ENCODE results near the gene PLK1.

PLK1 gene

DNA sequence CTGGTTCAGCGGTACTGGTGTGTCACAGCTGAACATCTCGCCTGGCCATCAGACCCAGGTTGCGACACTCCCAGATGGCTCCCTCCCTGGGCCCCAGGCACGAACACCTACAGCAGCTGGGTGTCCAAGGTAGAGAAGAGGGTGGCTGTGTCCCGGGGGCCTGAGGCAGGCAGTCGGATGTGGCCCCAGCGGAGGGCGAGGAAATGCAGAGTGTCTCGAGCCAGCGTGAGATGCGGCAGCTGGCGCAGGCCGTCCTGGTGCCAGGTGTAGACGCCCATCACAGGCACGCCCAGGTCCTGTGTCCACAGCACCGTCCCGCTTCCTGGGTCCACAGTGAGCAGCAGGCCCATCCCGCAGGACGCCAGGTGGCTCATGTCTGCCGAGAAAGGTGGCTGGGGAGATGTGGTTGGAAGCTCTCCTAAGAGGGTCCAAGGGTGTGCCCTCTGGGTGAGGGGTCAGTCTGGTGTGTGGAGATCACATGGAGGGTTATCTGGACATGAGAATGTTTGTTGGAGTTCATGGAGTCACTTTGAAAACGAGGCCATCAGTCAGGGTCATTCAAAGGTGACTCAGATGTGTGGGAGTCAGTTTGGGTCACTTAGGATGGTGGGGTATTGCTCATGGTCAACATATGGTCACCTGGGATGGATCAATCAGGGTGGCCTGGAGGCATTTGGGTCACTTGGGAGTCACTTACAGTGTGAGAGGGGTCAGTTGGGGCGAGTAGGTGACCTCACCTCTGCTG lies 26.3 kb downstream of the PLK1 start (continued):
- TF ChIP-seq, protein P1, sequence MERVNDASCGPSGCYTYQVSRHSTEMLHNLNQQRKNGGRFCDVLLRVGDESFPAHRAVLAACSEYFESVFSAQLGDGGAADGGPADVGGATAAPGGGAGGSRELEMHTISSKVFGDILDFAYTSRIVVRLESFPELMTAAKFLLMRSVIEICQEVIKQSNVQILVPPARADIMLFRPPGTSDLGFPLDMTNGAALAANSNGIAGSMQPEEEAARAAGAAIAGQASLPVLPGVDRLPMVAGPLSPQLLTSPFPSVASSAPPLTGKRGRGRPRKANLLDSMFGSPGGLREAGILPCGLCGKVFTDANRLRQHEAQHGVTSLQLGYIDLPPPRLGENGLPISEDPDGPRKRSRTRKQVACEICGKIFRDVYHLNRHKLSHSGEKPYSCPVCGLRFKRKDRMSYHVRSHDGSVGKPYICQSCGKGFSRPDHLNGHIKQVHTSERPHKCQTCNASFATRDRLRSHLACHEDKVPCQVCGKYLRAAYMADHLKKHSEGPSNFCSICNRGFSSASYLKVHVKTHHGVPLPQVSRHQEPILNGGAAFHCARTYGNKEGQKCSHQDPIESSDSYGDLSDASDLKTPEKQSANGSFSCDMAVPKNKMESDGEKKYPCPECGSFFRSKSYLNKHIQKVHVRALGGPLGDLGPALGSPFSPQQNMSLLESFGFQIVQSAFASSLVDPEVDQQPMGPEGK (CRISPR knock-in tag; IDR thresholded peaks at IDR 0.05; ENCODE audit: borderline replicate concordance) = no peak
- TF ChIP-seq POU6F1 (CRISPR knock-in tag; IDR thresholded peaks at IDR 0.05; ENCODE audit: borderline replicate concordance, low read depth) (no peak), CREB5 (CRISPR knock-in tag; IDR thresholded peaks at IDR 0.05; ENCODE audit: low read depth) (no peak), RARB (CRISPR knock-in tag; IDR thresholded peaks at IDR 0.05) (no peak)

DNA sequence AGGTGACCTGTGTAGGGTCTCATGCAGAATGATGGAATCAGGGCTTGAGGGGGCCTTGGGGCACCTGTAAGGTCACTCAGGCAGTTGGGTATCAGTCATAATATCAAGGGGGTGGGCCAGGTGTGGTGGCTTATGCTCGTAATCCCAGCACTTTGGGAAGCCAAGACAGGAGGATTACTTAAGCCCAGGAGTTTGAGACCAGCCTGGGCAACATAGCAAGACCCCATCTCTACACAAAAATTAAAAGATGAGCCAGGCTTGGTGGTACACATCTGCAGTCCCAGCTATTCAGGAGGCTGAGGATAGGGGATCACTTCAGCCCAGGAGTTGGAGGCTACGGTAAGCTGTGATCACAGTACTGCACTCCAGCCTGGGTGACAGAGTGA lies 26.8 kb downstream of the PLK1 start:
- TF ChIP-seq TSHZ2 (CRISPR knock-in tag; IDR thresholded peaks at IDR 0.05) = no peak
- no peak for ATAC-seq

DNA sequence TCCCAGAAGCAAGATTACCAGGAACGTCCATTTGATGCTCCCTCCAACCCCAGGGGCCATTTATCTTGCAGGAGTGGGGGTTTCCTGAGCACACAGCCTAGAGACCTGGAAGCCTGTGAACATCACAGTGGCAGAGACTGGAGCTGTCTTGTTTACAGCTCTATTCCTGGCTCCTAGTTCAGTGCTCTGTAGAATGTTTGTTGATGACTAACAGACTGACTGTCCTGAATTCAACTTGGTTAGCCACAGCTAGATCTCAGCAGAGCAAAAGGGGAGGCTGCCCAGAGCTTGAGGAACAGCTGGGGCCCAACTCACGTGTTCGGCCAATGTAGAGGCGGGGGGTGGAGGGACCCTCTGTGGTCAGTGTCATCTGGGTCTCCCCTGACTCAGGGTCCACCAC lies 27.8 kb downstream of the PLK1 start:
- TF ChIP-seq, protein P2, sequence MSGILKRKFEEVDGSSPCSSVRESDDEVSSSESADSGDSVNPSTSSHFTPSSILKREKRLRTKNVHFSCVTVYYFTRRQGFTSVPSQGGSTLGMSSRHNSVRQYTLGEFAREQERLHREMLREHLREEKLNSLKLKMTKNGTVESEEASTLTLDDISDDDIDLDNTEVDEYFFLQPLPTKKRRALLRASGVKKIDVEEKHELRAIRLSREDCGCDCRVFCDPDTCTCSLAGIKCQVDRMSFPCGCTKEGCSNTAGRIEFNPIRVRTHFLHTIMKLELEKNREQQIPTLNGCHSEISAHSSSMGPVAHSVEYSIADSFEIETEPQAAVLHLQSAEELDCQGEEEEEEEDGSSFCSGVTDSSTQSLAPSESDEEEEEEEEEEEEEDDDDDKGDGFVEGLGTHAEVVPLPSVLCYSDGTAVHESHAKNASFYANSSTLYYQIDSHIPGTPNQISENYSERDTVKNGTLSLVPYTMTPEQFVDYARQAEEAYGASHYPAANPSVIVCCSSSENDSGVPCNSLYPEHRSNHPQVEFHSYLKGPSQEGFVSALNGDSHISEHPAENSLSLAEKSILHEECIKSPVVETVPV (CRISPR knock-in tag; IDR thresholded peaks at IDR 0.05) = no peak
- no peak for TF ChIP-seq RARB (CRISPR knock-in tag; IDR thresholded peaks at IDR 0.05)
- no peak for TF ChIP-seq ESRRG (CRISPR knock-in tag; IDR thresholded peaks at IDR 0.05)
- TF ChIP-seq PPARA (CRISPR knock-in tag; IDR thresholded peaks at IDR 0.05; ENCODE audit: borderline replicate concordance) = no peak
- no peak for TF ChIP-seq OSR1 (CRISPR knock-in tag; IDR thresholded peaks at IDR 0.05)
- no peak for ATAC-seq

- ATAC-seq = no peak
- TF ChIP-seq TSHZ2 (CRISPR knock-in tag; IDR thresholded peaks at IDR 0.05) (no peak), ISL1 (CRISPR knock-in tag; IDR thresholded peaks at IDR 0.05) (no peak), ESRRG (CRISPR knock-in tag; IDR thresholded peaks at IDR 0.05) (no peak), ZNF8 (CRISPR knock-in tag; IDR thresholded peaks at IDR 0.05) (no peak), ZFP3 (CRISPR knock-in tag; IDR thresholded peaks at IDR 0.05) (no peak), ZNF70 (CRISPR knock-in tag; IDR thresholded peaks at IDR 0.05) (no peak), TCF4 (CRISPR knock-in tag; IDR thresholded peaks at IDR 0.05; ENCODE audit: borderline replicate concordance) (no peak), GLIS3 (CRISPR knock-in tag; IDR thresholded peaks at IDR 0.05) (no peak), CREB5 (CRISPR knock-in tag; IDR thresholded peaks at IDR 0.05; ENCODE audit: low read depth) (no peak), SNAI2 (CRISPR knock-in tag; IDR thresholded peaks at IDR 0.05) (no peak), ZC3H10 (CRISPR knock-in tag; IDR thresholded peaks at IDR 0.05) (no peak), TOX (CRISPR knock-in tag; IDR thresholded peaks at IDR 0.05; ENCODE audit: borderline replicate concordance) (no peak), ARNTL (CRISPR knock-in tag; IDR thresholded peaks at IDR 0.05; ENCODE audit: borderline replicate concordance, low read depth) (no peak), PPARA (CRISPR knock-in tag; IDR thresholded peaks at IDR 0.05; ENCODE audit: borderline replicate concordance) (no peak), BACH2 (CRISPR knock-in tag; IDR thresholded peaks at IDR 0.05; ENCODE audit: borderline replicate concordance) (no peak)
- TF ChIP-seq, protein P1 (CRISPR knock-in tag; IDR thresholded peaks at IDR 0.05; ENCODE audit: borderline replicate concordance) = no peak
Measured at GRCh38 chr16:23709536-23709935, 30.8 kb downstream of the PLK1 start.
